Measurements from ENCODE around the gene PCBD1.

PCBD1 gene

DNA sequence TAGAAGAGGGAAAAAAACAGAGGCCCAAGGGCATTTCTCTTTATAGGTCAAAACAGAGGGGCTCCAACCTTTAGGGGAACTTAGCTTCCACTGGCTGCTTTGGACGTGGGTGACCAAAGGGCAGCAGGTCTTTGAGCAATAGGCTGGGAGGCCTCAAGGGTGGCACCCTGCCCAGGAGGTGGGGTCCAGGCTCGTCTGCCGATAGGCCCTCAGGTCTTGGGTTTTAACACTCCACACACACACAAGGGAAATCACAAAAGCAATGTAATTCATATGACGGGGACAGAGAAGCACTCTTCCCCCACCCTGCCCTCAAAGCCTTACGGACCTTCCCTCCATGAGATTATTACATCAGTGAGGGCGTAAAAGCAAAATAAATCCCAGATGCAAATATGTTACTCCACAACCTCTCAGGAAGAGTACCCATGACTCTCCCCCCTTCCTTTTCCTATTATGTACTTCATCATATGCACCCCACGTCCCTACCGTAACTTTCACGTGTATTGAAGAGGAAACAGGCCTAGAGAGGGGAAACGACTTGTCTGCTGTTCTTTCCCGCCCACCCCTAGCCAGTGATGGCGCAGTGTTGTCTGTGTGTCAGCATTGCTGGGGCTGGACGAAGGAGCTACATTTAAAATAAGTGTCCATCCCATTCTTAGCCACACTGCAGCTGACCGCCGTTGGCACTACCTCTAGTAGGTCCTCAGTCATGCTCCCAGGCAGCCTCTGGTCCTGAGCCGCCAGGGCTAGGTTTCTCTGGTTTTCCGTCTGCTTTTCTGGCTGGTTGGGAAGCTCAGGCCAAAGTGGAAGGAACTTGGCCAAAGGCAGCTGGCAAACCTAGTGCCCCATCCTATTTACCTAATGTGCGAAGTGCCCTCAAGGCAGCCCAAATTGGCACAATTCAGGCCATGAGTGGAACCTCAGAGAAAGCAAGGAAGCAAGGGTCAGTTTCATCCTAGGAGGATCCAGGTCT lies 2.1 kb downstream of the PCBD1 start:
- no peak for TF ChIP-seq CTCF (IDR thresholded peaks at IDR 0.05; ENCODE audit: low read depth, low read length)
- DNase-seq: no peak
- no peak overlapping the region for H3K4me3 ChIP-seq (ENCODE audit: low read depth, low read length)
- H3K27me3 ChIP-seq: no peaks in the 10 kb centered on the region
- no peaks in the 10 kb centered on the region for H3K9me3 ChIP-seq
- H3K4me1 ChIP-seq: peaks cover 17% of the 10 kb centered on the region
- H3K36me3 ChIP-seq: peaks cover 26% of the 10 kb centered on the region

- H3K27me3 ChIP-seq: no peaks in the 10 kb centered on the region
Measured at GRCh38 chr10:70885481-70885880, 2.9 kb downstream of the PCBD1 start.

DNA sequence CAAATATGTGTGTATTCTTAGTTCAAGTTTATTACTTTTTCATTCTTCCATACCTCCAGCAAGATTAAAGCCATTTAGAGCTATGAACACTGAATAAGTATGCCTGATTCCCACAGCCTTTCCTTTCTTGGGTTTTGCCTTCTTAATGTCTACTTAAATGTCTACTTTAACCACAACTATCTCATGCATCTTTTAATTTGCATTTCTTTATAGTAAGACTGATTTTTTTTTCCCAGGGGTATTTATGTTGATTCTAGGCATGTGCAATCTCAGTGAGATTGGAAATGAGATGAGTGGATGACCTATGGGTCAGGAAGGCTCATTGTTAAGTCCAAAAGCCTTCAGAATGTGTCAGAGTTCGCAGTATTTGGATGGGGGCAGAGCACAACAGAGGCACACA lies 3.6 kb downstream of the PCBD1 start:
- Histone ChIP-seq H3K4me3 (ENCODE audit: low read depth, low read length) (no peak overlapping the region), H3K9me3 (no peaks in the 10 kb centered on the region), H3K36me3 (peaks cover 26% of the 10 kb centered on the region), H3K4me1 (peaks cover 13% of the 10 kb centered on the region), H3K27me3 (no peaks in the 10 kb centered on the region)
- no peak for DNase-seq
- TF ChIP-seq CTCF (IDR thresholded peaks at IDR 0.05; ENCODE audit: low read depth, low read length): no peak

More at GRCh38 chr10:70885481-70885880, 2.9 kb downstream of the PCBD1 start:
- Histone ChIP-seq H3K4me1 (peaks cover 15% of the 10 kb centered on the region), H3K9me3 (no peaks in the 10 kb centered on the region), H3K4me3 (ENCODE audit: low read depth, low read length) (no peak overlapping the region), H3K36me3 (peaks cover 26% of the 10 kb centered on the region)
- no peak for TF ChIP-seq CTCF (IDR thresholded peaks at IDR 0.05; ENCODE audit: low read depth, low read length)
- DNase-seq: no peak

GRCh38 chr10:70880077-70880534 lies 8.3 kb downstream of the PCBD1 start:
- peaks cover 11% of the 10 kb centered on the region for H3K4me1 ChIP-seq
- TF ChIP-seq CTCF (IDR thresholded peaks at IDR 0.05; ENCODE audit: low read depth, low read length): peak; percentile 95

GRCh38 chr10:70879207-70879606 lies 9.2 kb downstream of the PCBD1 start:
- H3K9me3 ChIP-seq: no peaks in the 10 kb centered on the region
- H3K27me3 ChIP-seq: no peaks in the 10 kb centered on the region
- DNase-seq: no peak
- H3K36me3 ChIP-seq: peaks cover 20% of the 10 kb centered on the region
- H3K4me3 ChIP-seq (ENCODE audit: low read depth, low read length): no peak overlapping the region
- H3K4me1 ChIP-seq: peaks cover 11% of the 10 kb centered on the region
- no peak for TF ChIP-seq CTCF (IDR thresholded peaks at IDR 0.05; ENCODE audit: low read depth, low read length)

More at GRCh38 chr10:70880077-70880534, 8.3 kb downstream of the PCBD1 start:
- Histone ChIP-seq H3K9me3 (no peaks in the 10 kb centered on the region), H3K4me3 (ENCODE audit: low read depth, low read length) (no peak overlapping the region), H3K36me3 (peaks cover 22% of the 10 kb centered on the region), H3K27me3 (no peaks in the 10 kb centered on the region)
- peak; percentile 85 for DNase-seq

- no peaks in the 10 kb centered on the region for H3K27me3 ChIP-seq
- no peak for DNase-seq
- TF ChIP-seq CTCF (IDR thresholded peaks at IDR 0.05; ENCODE audit: low read depth, low read length): no peak
- peaks cover 11% of the 10 kb centered on the region for H3K36me3 ChIP-seq
- no peak overlapping the region for H3K4me3 ChIP-seq (ENCODE audit: low read depth, low read length)
- peaks cover 6% of the 10 kb centered on the region; the same call in 1 of the 2 replicates for H3K4me1 ChIP-seq
- H3K9me3 ChIP-seq: no peaks in the 10 kb centered on the region
Measured at GRCh38 chr10:70874061-70874460, 14.3 kb downstream of the PCBD1 start.
